ENCODE results near the gene CALU. TPM values are rescaled to one million over a fixed set of nuclear protein-coding genes. Genes with fewer than 3 reads are reported as not detected.

The CALU gene
- total RNA-seq, 1 experiment from 2014 or later, result 168 TPM

DNA sequence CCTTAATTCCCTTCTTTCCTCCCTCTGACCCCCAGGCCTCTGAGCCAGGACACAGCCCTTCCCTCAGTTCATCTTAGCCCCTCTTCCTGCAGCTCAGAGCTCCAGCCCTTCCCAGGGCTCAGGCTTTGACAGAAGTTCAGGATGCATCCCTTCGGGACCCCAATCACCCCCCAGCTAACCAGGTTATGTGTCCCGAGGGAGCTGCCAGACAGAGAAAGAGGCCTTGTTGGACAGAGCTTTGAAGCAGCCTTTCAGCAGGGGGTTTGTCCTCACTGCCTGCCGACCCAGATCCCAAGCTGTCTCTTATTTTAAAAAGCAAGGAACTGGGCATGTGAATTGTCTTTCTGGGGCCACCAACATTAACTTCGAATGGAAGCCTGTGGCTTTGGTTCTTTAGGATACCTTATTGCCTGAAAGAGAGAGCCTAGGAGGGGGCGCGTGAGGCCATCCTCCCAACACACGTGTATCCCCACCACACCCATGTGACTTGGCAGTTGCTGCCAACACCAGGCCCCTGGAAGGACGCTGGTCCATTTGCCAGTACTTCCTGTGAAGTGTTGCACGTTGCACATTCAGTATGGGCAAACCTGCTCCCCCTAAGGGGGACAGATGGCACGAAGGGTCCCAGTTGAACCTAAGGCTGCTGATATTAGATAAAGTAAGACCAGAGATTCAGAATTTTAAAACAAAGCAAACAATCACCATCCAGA is 53.5 kb downstream of the CALU start:
- Histone ChIP-seq H4K20me1 (ENCODE audit: control insufficient read depth, insufficient read depth, insufficient read length) (no peaks in the 10 kb centered on the region), H2BK120ac (ENCODE audit: low read depth, low read length, poor library complexity, severe bottlenecking) (no peak overlapping the region), H3K4ac (ENCODE audit: low read depth, low read length) (no peak overlapping the region), H3K23ac (ENCODE audit: insufficient read length, low read depth, low read length) (no peak overlapping the region), H2AK5ac (ENCODE audit: insufficient read length, low read length) (no peak overlapping the region), H2AFZ (ENCODE audit: low read length) (no peak overlapping the region), H3K9ac (ENCODE audit: extremely low read depth, insufficient read length, low read length) (no peak overlapping the region), H3K18ac (ENCODE audit: insufficient read length, low read depth, low read length) (no peak overlapping the region), H2BK5ac (ENCODE audit: insufficient read length, low read length) (no peak overlapping the region), H3K27ac (ENCODE audit: insufficient read length, low read depth, low read length) (no peak overlapping the region), H3K9me3 (ENCODE audit: control insufficient read depth, low read depth, low read length) (no peaks in the 10 kb centered on the region), H3K14ac (ENCODE audit: insufficient read depth, low read length) (no peak overlapping the region), H2BK20ac (ENCODE audit: low read depth, low read length, poor library complexity, severe bottlenecking) (no peak overlapping the region), H3K79me1 (ENCODE audit: insufficient read depth, low read depth, low read length, poor library complexity, severe bottlenecking) (no peaks in the 10 kb centered on the region), H4K5ac (ENCODE audit: insufficient read length, low read depth, low read length) (no peak overlapping the region), H2BK15ac (ENCODE audit: low read depth, low read length) (no peak overlapping the region), H4K8ac (replicated peaks; ENCODE audit: insufficient read length, low read depth, low read length) (no peak overlapping the region), H4K91ac (ENCODE audit: insufficient read length, low read depth, low read length) (no peak overlapping the region), H3K23me2 (ENCODE audit: insufficient read length, low read depth, low read length, poor library complexity, severe bottlenecking) (peaks cover 12% of the 10 kb centered on the region), H3T11ph (ENCODE audit: low read length) (no peak overlapping the region), H3K56ac (ENCODE audit: insufficient read length, low read depth, low read length) (no peak overlapping the region), H3K4me1 (ENCODE audit: insufficient read depth, low read length) (no peaks in the 10 kb centered on the region; the same call in 1 of the 2 replicates), H2BK12ac (ENCODE audit: insufficient read length, low read depth, low read length) (no peak overlapping the region), H3K4me2 (ENCODE audit: insufficient read depth, insufficient read length, low read length) (peak overlapping the region; percentile 58), H3K27me3 (ENCODE audit: insufficient read depth, low read length) (no peaks in the 10 kb centered on the region), H3K79me2 (ENCODE audit: insufficient read depth, low read length) (no peaks in the 10 kb centered on the region)
- DNase-seq, result no peak
- Mint-ChIP-seq H3K27ac (peak overlapping the region in 1 of 3 experiments; percentile 73; a peak in 1 of 7 replicates), H3K4me3 (peak overlapping the region; percentile 90 to 92), H3K27me3 (ENCODE audit: low read depth) (peaks cover 23% of the 10 kb centered on the region), H3K36me3 (ENCODE audit: insufficient read depth in 1 of 3, low read depth in 3 of 3) (peaks cover 21 to 37% (median 32%) of the 10 kb centered on the region in 3 experiments), H3K4me1 (peaks cover 41 to 44% of the 10 kb centered on the region in 2 experiments), H3K9me3 (no peaks in the 10 kb centered on the region; a peak in 1 of 5 replicates)
- WGBS (ENCODE audit: extremely low coverage, insufficient read length, low lambda C conversion rate), result no CpG with 5 or more reads among the region's 10 CpGs
- TF ChIP-seq CTCF (conservative IDR thresholded peaks at IDR 0.05), result no peak

Measured in H9 (cell line).